ENCODE results near the gene B4GAT1. TPM values are rescaled to one million over a fixed set of nuclear protein-coding genes. Genes with fewer than 3 reads are reported as not detected.

Gene B4GAT1
- total and polyA plus RNA-seq, 4 donors: 109 to 171 (median 143) TPM

- peaks cover 41% of the 10 kb centered on the region for H3K4me1 ChIP-seq (ENCODE audit: control insufficient read depth, insufficient read depth, low read length)
- no peak for DNase-seq (ENCODE audit: low read depth in 4 of 6, low spot score in 6 of 6)
- H3K9me3 ChIP-seq (ENCODE audit: control insufficient read depth, insufficient read depth, low read length): no peaks in the 10 kb centered on the region
- H3K36me3 ChIP-seq (ENCODE audit: control insufficient read depth, insufficient read depth, low read length): peaks cover 37% of the 10 kb centered on the region
- 86% methylated on average over 10 of the region's 12 CpGs for WGBS (ENCODE audit: insufficient coverage)
- no peak overlapping the region for H3K27ac ChIP-seq (ENCODE audit: low read depth, low read length)
- H3K4me3 ChIP-seq (ENCODE audit: low read depth, low read length): no peak overlapping the region
- H3K27me3 ChIP-seq (ENCODE audit: control insufficient read depth, insufficient read depth, low read length): no peaks in the 10 kb centered on the region
Measured at GRCh38 chr11:66331542-66332370, 15.7 kb downstream of the B4GAT1 start.

GRCh38 chr11:66330931-66331330, 16.5 kb downstream of the B4GAT1 start:
- Histone ChIP-seq H3K36me3 (ENCODE audit: control insufficient read depth, insufficient read depth, low read length) (peaks cover 32% of the 10 kb centered on the region), H3K9me3 (ENCODE audit: control insufficient read depth, insufficient read depth, low read length) (no peaks in the 10 kb centered on the region), H3K4me1 (ENCODE audit: control insufficient read depth, insufficient read depth, low read length) (peaks cover 41% of the 10 kb centered on the region), H3K27ac (ENCODE audit: low read depth, low read length) (no peak overlapping the region), H3K4me3 (ENCODE audit: low read depth, low read length) (no peak overlapping the region), H3K27me3 (ENCODE audit: control insufficient read depth, insufficient read depth, low read length) (no peaks in the 10 kb centered on the region)
- WGBS (ENCODE audit: insufficient coverage): 57% methylated on average over 10 of the region's 10 CpGs
- no peak for DNase-seq (ENCODE audit: low read depth in 4 of 6, low spot score in 6 of 6)

GRCh38 chr11:66329165-66329673, 18.2 kb downstream of the B4GAT1 start:
- H3K9me3 ChIP-seq (ENCODE audit: control insufficient read depth, insufficient read depth, low read length): no peaks in the 10 kb centered on the region
- H3K27me3 ChIP-seq (ENCODE audit: control insufficient read depth, insufficient read depth, low read length): no peaks in the 10 kb centered on the region
- 85% methylated on average over 2 of the region's 3 CpGs for WGBS (ENCODE audit: insufficient coverage)
- H3K4me1 ChIP-seq (ENCODE audit: control insufficient read depth, insufficient read depth, low read length): peaks cover 34% of the 10 kb centered on the region
- no peak for DNase-seq (ENCODE audit: low read depth in 4 of 6, low spot score in 6 of 6)
- H3K36me3 ChIP-seq (ENCODE audit: control insufficient read depth, insufficient read depth, low read length): peaks cover 23% of the 10 kb centered on the region
- no peak overlapping the region for H3K4me3 ChIP-seq (ENCODE audit: low read depth, low read length)
- H3K27ac ChIP-seq (ENCODE audit: low read depth, low read length): no peak overlapping the region

- WGBS (ENCODE audit: insufficient coverage): 10% methylated on average over 16 of the region's 19 CpGs
- DNase-seq (ENCODE audit: low read depth in 4 of 6, low spot score in 6 of 6): peak in 3 of 6 donors; percentile 54 to 87 (median 85)
- H3K4me3 ChIP-seq (ENCODE audit: low read depth, low read length): no peak overlapping the region
- H3K27me3 ChIP-seq (ENCODE audit: control insufficient read depth, insufficient read depth, low read length): no peaks in the 10 kb centered on the region
- H3K9me3 ChIP-seq (ENCODE audit: control insufficient read depth, insufficient read depth, low read length): no peaks in the 10 kb centered on the region
- peaks cover 34% of the 10 kb centered on the region for H3K4me1 ChIP-seq (ENCODE audit: control insufficient read depth, insufficient read depth, low read length)
- peak overlapping the region; percentile 67 for H3K27ac ChIP-seq (ENCODE audit: low read depth, low read length)
- peaks cover 19% of the 10 kb centered on the region for H3K36me3 ChIP-seq (ENCODE audit: control insufficient read depth, insufficient read depth, low read length)
Measured at GRCh38 chr11:66328302-66329144, 18.9 kb downstream of the B4GAT1 start.

GRCh38 chr11:66328031-66328301, 19.5 kb downstream of the B4GAT1 start:
- no peak overlapping the region for H3K4me3 ChIP-seq (ENCODE audit: low read depth, low read length)
- H3K36me3 ChIP-seq (ENCODE audit: control insufficient read depth, insufficient read depth, low read length): peaks cover 13% of the 10 kb centered on the region
- peaks cover 34% of the 10 kb centered on the region for H3K4me1 ChIP-seq (ENCODE audit: control insufficient read depth, insufficient read depth, low read length)
- H3K27ac ChIP-seq (ENCODE audit: low read depth, low read length): peak overlapping the region; percentile 67
- H3K27me3 ChIP-seq (ENCODE audit: control insufficient read depth, insufficient read depth, low read length): no peaks in the 10 kb centered on the region
- no peak for DNase-seq (ENCODE audit: low read depth in 4 of 6, low spot score in 6 of 6)
- no peaks in the 10 kb centered on the region for H3K9me3 ChIP-seq (ENCODE audit: control insufficient read depth, insufficient read depth, low read length)
- 85% methylated on average over 3 of the region's 3 CpGs for WGBS (ENCODE audit: insufficient coverage)

- H3K4me1 ChIP-seq (ENCODE audit: control insufficient read depth, insufficient read depth, low read length): peaks cover 34% of the 10 kb centered on the region
- no peaks in the 10 kb centered on the region for H3K9me3 ChIP-seq (ENCODE audit: control insufficient read depth, insufficient read depth, low read length)
- WGBS (ENCODE audit: insufficient coverage): 80% methylated on average over 9 of the region's 10 CpGs
- no peaks in the 10 kb centered on the region for H3K27me3 ChIP-seq (ENCODE audit: control insufficient read depth, insufficient read depth, low read length)
- no peak overlapping the region for H3K4me3 ChIP-seq (ENCODE audit: low read depth, low read length)
- H3K27ac ChIP-seq (ENCODE audit: low read depth, low read length): peak overlapping the region; percentile 67
- no peak for DNase-seq (ENCODE audit: low read depth in 4 of 6, low spot score in 6 of 6)
- H3K36me3 ChIP-seq (ENCODE audit: control insufficient read depth, insufficient read depth, low read length): peaks cover 8% of the 10 kb centered on the region
Measured at GRCh38 chr11:66327171-66328030, 20.0 kb downstream of the B4GAT1 start.

GRCh38 chr11:66326261-66327111, 20.9 kb downstream of the B4GAT1 start:
- Histone ChIP-seq H3K27ac (ENCODE audit: low read depth, low read length) (peak overlapping the region; percentile 67), H3K36me3 (ENCODE audit: control insufficient read depth, insufficient read depth, low read length) (no peaks in the 10 kb centered on the region), H3K27me3 (ENCODE audit: control insufficient read depth, insufficient read depth, low read length) (no peaks in the 10 kb centered on the region), H3K9me3 (ENCODE audit: control insufficient read depth, insufficient read depth, low read length) (no peaks in the 10 kb centered on the region), H3K4me1 (ENCODE audit: control insufficient read depth, insufficient read depth, low read length) (peaks cover 34% of the 10 kb centered on the region), H3K4me3 (ENCODE audit: low read depth, low read length) (no peak overlapping the region)
- WGBS (ENCODE audit: insufficient coverage): 34% methylated on average over 14 of the region's 21 CpGs
- peak in 1 of 6 donors; percentile 32 for DNase-seq (ENCODE audit: low read depth in 4 of 6, low spot score in 6 of 6)

- 85% methylated on average over 8 of the region's 8 CpGs for WGBS (ENCODE audit: insufficient coverage)
- H3K4me1 ChIP-seq (ENCODE audit: control insufficient read depth, insufficient read depth, low read length): peaks cover 34% of the 10 kb centered on the region
- no peak overlapping the region for H3K4me3 ChIP-seq (ENCODE audit: low read depth, low read length)
- no peaks in the 10 kb centered on the region for H3K36me3 ChIP-seq (ENCODE audit: control insufficient read depth, insufficient read depth, low read length)
- H3K9me3 ChIP-seq (ENCODE audit: control insufficient read depth, insufficient read depth, low read length): no peaks in the 10 kb centered on the region
- no peak for DNase-seq (ENCODE audit: low read depth in 4 of 6, low spot score in 6 of 6)
- no peaks in the 10 kb centered on the region for H3K27me3 ChIP-seq (ENCODE audit: control insufficient read depth, insufficient read depth, low read length)
- no peak overlapping the region for H3K27ac ChIP-seq (ENCODE audit: low read depth, low read length)
Measured at GRCh38 chr11:66325263-66325671, 22.2 kb downstream of the B4GAT1 start.

All from spinal cord (tissue), 10 donors.